HG02938 (cell line): ENCODE results near the gene PARVA.

Experiments
- ATAC-seq: cut with Tn5 transposase; IDR thresholded peaks from one replicate; pipeline ENCODE4 v1.9.1; 2021; ENCODE audit warnings: mild to moderate bottlenecking, moderate library complexity; ENCODE audit not compliant: unreplicated experiment

Gene PARVA

GRCh38 chr11:12430351-12430750 is 53.0 kb downstream of the PARVA start:
- ATAC-seq = no peak

- no peak for ATAC-seq
Observed at GRCh38 chr11:12430954-12431595, 53.7 kb downstream of the PARVA start.

- ATAC-seq = no peak
Observed at GRCh38 chr11:12432507-12432906, 55.1 kb downstream of the PARVA start.

- no peak for ATAC-seq
Observed at GRCh38 chr11:12433121-12433520, 55.8 kb downstream of the PARVA start.

GRCh38 chr11:12433571-12434324 is 56.4 kb downstream of the PARVA start:
- ATAC-seq = no peak

- no peak for ATAC-seq
Observed at GRCh38 chr11:12434325-12434654, 56.9 kb downstream of the PARVA start.

- ATAC-seq = no peak
Observed at GRCh38 chr11:12435264-12435663, 57.9 kb downstream of the PARVA start.

GRCh38 chr11:12436266-12436665 is 58.9 kb downstream of the PARVA start:
- no peak for ATAC-seq

- ATAC-seq = no peak
Observed at GRCh38 chr11:12438291-12438690, 60.9 kb downstream of the PARVA start.

GRCh38 chr11:12439615-12440014 is 62.2 kb downstream of the PARVA start:
- no peak for ATAC-seq

GRCh38 chr11:12440565-12440964 is 63.2 kb downstream of the PARVA start:
- ATAC-seq = no peak

- ATAC-seq = no peak
Observed at GRCh38 chr11:12441231-12441861, 64.0 kb downstream of the PARVA start.

GRCh38 chr11:12444601-12445000 is 67.2 kb downstream of the PARVA start:
- ATAC-seq = no peak

- no peak for ATAC-seq
Observed at GRCh38 chr11:12445001-12445400, 67.6 kb downstream of the PARVA start.

GRCh38 chr11:12446863-12447262 is 69.5 kb downstream of the PARVA start:
- ATAC-seq = no peak

GRCh38 chr11:12448131-12448939 is 71.0 kb downstream of the PARVA start:
- no peak for ATAC-seq

GRCh38 chr11:12449961-12450715 is 72.8 kb downstream of the PARVA start:
- ATAC-seq = no peak

- no peak for ATAC-seq
Observed at GRCh38 chr11:12451179-12451814, 73.9 kb downstream of the PARVA start.

- ATAC-seq = no peak
Observed at GRCh38 chr11:12453243-12453642, 75.9 kb downstream of the PARVA start.

GRCh38 chr11:12454782-12455181 is 77.4 kb downstream of the PARVA start:
- no peak for ATAC-seq
